Measurements from ENCODE around the gene UQCC5.

Gene UQCC5

GRCh38 chr3:52536369-52537164 is at the start of gene UQCC5:
Gene UQCC5 (plus strand): TSS chr3:52536605. CDS start chr3:52536756, 151 bp downstream.
- DNase-seq (ENCODE audit: low read depth): peak; percentile 97

- no peak for DNase-seq (ENCODE audit: low read depth)
Measured at GRCh38 chr3:52487050-52487787, 49.2 kb upstream of the UQCC5 start.

GRCh38 chr3:52487788-52488691 is 48.4 kb upstream of the UQCC5 start:
- no peak for DNase-seq (ENCODE audit: low read depth)

GRCh38 chr3:52488746-52489145 is 47.7 kb upstream of the UQCC5 start:
- DNase-seq (ENCODE audit: low read depth): no peak

- no peak for DNase-seq (ENCODE audit: low read depth)
Measured at GRCh38 chr3:52489453-52489852, 47.0 kb upstream of the UQCC5 start.

- DNase-seq (ENCODE audit: low read depth): no peak
Measured at GRCh38 chr3:52490035-52490938, 46.1 kb upstream of the UQCC5 start.

GRCh38 chr3:52490939-52491526 is 45.4 kb upstream of the UQCC5 start:
- no peak for DNase-seq (ENCODE audit: low read depth)

- DNase-seq (ENCODE audit: low read depth): no peak
Measured at GRCh38 chr3:52492059-52492458, 44.3 kb upstream of the UQCC5 start.

GRCh38 chr3:52493232-52494017 is 43.0 kb upstream of the UQCC5 start:
- DNase-seq (ENCODE audit: low read depth): no peak

GRCh38 chr3:52494445-52494844 is 42.0 kb upstream of the UQCC5 start:
- no peak for DNase-seq (ENCODE audit: low read depth)

GRCh38 chr3:52494886-52495495 is 41.4 kb upstream of the UQCC5 start, which contains the start of gene STAB1:
Gene STAB1 (plus strand): TSS chr3:52495338. CDS start chr3:52495414, 76 bp downstream.
- no peak for DNase-seq (ENCODE audit: low read depth)

- DNase-seq (ENCODE audit: low read depth): peak; percentile 4
Measured at GRCh38 chr3:52495777-52496602, 40.4 kb upstream of the UQCC5 start.

- peak; percentile 47 for DNase-seq (ENCODE audit: low read depth)
Measured at GRCh38 chr3:52498137-52499054, 38.0 kb upstream of the UQCC5 start.

GRCh38 chr3:52501046-52501445 is 35.4 kb upstream of the UQCC5 start:
- DNase-seq (ENCODE audit: low read depth): no peak

- no peak for DNase-seq (ENCODE audit: low read depth)
Measured at GRCh38 chr3:52502001-52502400, 34.4 kb upstream of the UQCC5 start.

GRCh38 chr3:52502808-52503350 is 33.5 kb upstream of the UQCC5 start:
- no peak for DNase-seq (ENCODE audit: low read depth)

GRCh38 chr3:52503788-52504424 is 32.5 kb upstream of the UQCC5 start:
- DNase-seq (ENCODE audit: low read depth): no peak

All from fibroblast of the conjunctiva (primary cell).